ENCODE measurements around the gene DDX25. TPM values are rescaled to one million over a fixed set of nuclear protein-coding genes. Genes with fewer than 3 reads are reported as not detected.
A peak's percentile ranks its signal among the peaks of the same experiment; 100 is the strongest.

The DDX25 gene
- total and polyA plus RNA-seq, 4 experiments from 2014 or later: not detected

GRCh38 chr11:125921042-125921441 lies 16.7 kb downstream of the DDX25 start:
- Histone ChIP-seq H3K36me3 (ENCODE audit: insufficient read depth, low read length) (no peaks in the 10 kb centered on the region), H3K27ac (ENCODE audit: low read depth, low read length) (no peak overlapping the region), H3K9me3 (ENCODE audit: control insufficient read depth in 1 of 2, low read length in 2 of 2) (no peaks in the 10 kb centered on the region), H3K4me1 (ENCODE audit: insufficient read depth, low read length) (no peaks in the 10 kb centered on the region), H3K4me3 (ENCODE audit: low read length in 2 of 2) (no peak overlapping the region), H3K27me3 (ENCODE audit: insufficient read depth, low read length) (no peaks in the 10 kb centered on the region)
- Mint-ChIP-seq H3K27ac (no peak overlapping the region), H3K36me3 (no peaks in the 10 kb centered on the region), H3K9me3 (no peaks in the 10 kb centered on the region), H3K4me3 (no peak overlapping the region), H3K27me3 (peaks cover 14 to 30% of the 10 kb centered on the region in 2 donors), H3K4me1 (peaks cover 0 to 3% (median 1%) of the 10 kb centered on the region in 4 donors)
- POLR2A ChIA-PET (ENCODE audit: partially characterized antibody): no interaction called here
- DNase-seq: no peak
- CTCF ChIA-PET (ENCODE audit: partially characterized antibody): interaction anchor here (0.8 to 5.6 kb wide), 5 partner anchors 17 to 283 kb away, joined by 3 to 81 read pairs (median 3); partner anchors contain the start of gene HYLS1
- intact Hi-C loops (cut with micrococcal nuclease): no loop called here

- Mint-ChIP-seq H3K27ac (no peak overlapping the region), H3K36me3 (no peaks in the 10 kb centered on the region), H3K9me3 (no peaks in the 10 kb centered on the region), H3K4me3 (no peak overlapping the region), H3K4me1 (peaks cover 0 to 3% (median 1%) of the 10 kb centered on the region in 4 donors), H3K27me3 (peaks cover 15 to 25% of the 10 kb centered on the region in 2 donors)
- intact Hi-C loops (cut with micrococcal nuclease): no loop called here
- Histone ChIP-seq H3K4me3 (ENCODE audit: low read length in 2 of 2) (no peak overlapping the region), H3K27ac (ENCODE audit: low read depth, low read length) (no peak overlapping the region), H3K4me1 (ENCODE audit: insufficient read depth, low read length) (no peaks in the 10 kb centered on the region), H3K36me3 (ENCODE audit: insufficient read depth, low read length) (no peaks in the 10 kb centered on the region), H3K27me3 (ENCODE audit: insufficient read depth, low read length) (no peaks in the 10 kb centered on the region), H3K9me3 (ENCODE audit: control insufficient read depth in 1 of 2, low read length in 2 of 2) (no peaks in the 10 kb centered on the region)
- ChIA-PET CTCF (ENCODE audit: partially characterized antibody) (interaction anchor here (1.1 to 5.6 kb wide), 7 partner anchors 8 to 282 kb away, joined by 3 to 81 read pairs (median 4); no protein-coding TSS in a partner anchor), POLR2A (ENCODE audit: partially characterized antibody) (no interaction called here)
- DNase-seq: no peak
Measured at GRCh38 chr11:125922156-125922555, 17.8 kb downstream of the DDX25 start.

- H3K27ac ChIP-seq (ENCODE audit: low read depth, low read length): no peak overlapping the region
- Mint-ChIP-seq H3K36me3 (no peaks in the 10 kb centered on the region), H3K4me1 (peaks cover 0 to 3% (median 1%) of the 10 kb centered on the region in 4 donors), H3K9me3 (no peaks in the 10 kb centered on the region), H3K4me3 (no peak overlapping the region), H3K27me3 (peaks cover 15 to 22% of the 10 kb centered on the region in 2 donors), H3K27ac (no peak overlapping the region)
- H3K27me3 ChIP-seq (ENCODE audit: insufficient read depth, low read length): no peaks in the 10 kb centered on the region
- intact Hi-C loops (cut with micrococcal nuclease): no loop called here
- CTCF ChIA-PET (ENCODE audit: partially characterized antibody): interaction anchor here (0.6 to 5.6 kb wide), 16 partner anchors 8 to 558 kb away, joined by 3 to 81 read pairs (median 4); no protein-coding TSS in a partner anchor
- DNase-seq: peak; percentile 47 to 57 (median 52)
- no peak overlapping the region for H3K4me3 ChIP-seq (ENCODE audit: low read length in 2 of 2)
- no peaks in the 10 kb centered on the region for H3K9me3 ChIP-seq (ENCODE audit: control insufficient read depth in 1 of 2, low read length in 2 of 2)
- POLR2A ChIA-PET (ENCODE audit: partially characterized antibody): interaction anchor here (1.1 kb wide), 1 partner anchor 35 kb away, joined by 3 read pairs; the partner anchor contains the start of gene HYLS1
- no peaks in the 10 kb centered on the region for H3K4me1 ChIP-seq (ENCODE audit: insufficient read depth, low read length)
- no peaks in the 10 kb centered on the region for H3K36me3 ChIP-seq (ENCODE audit: insufficient read depth, low read length)
Measured at GRCh38 chr11:125923012-125923579, 18.8 kb downstream of the DDX25 start.

- no peak overlapping the region for H3K27ac Mint-ChIP-seq
- Histone ChIP-seq H3K4me3 (ENCODE audit: low read length in 2 of 2) (no peak overlapping the region), H3K36me3 (ENCODE audit: insufficient read depth, low read length) (no peaks in the 10 kb centered on the region), H3K27me3 (ENCODE audit: insufficient read depth, low read length) (no peaks in the 10 kb centered on the region), H3K9me3 (ENCODE audit: control insufficient read depth in 1 of 2, low read length in 2 of 2) (no peaks in the 10 kb centered on the region), H3K27ac (ENCODE audit: low read depth, low read length) (no peak overlapping the region), H3K4me1 (ENCODE audit: insufficient read depth, low read length) (no peaks in the 10 kb centered on the region)
- DNase-seq: no peak
- H3K9me3 Mint-ChIP-seq: no peaks in the 10 kb centered on the region
- peaks cover 0 to 3% (median 1%) of the 10 kb centered on the region in 4 donors for H3K4me1 Mint-ChIP-seq
- peaks cover 13 to 17% of the 10 kb centered on the region in 2 donors for H3K27me3 Mint-ChIP-seq
- no peaks in the 10 kb centered on the region for H3K36me3 Mint-ChIP-seq
- POLR2A ChIA-PET (ENCODE audit: partially characterized antibody): interaction anchor here (1.1 kb wide), 1 partner anchor 36 kb away, joined by 3 read pairs; the partner anchor contains the start of gene HYLS1
- no peak overlapping the region for H3K4me3 Mint-ChIP-seq
- CTCF ChIA-PET (ENCODE audit: partially characterized antibody): interaction anchor here (0.9 to 5.6 kb wide), 12 partner anchors 8 to 557 kb away, joined by 3 to 81 read pairs (median 4); no protein-coding TSS in a partner anchor
- intact Hi-C loops (cut with micrococcal nuclease): no loop called here
Measured at GRCh38 chr11:125923633-125924032, 19.3 kb downstream of the DDX25 start.

GRCh38 chr11:125924384-125925007 lies 20.2 kb downstream of the DDX25 start:
- intact Hi-C loops (cut with micrococcal nuclease): no loop called here
- CTCF ChIA-PET (ENCODE audit: partially characterized antibody): interaction anchor here (1.0 to 5.6 kb wide), 5 partner anchors 12 to 556 kb away, joined by 3 to 81 read pairs (median 6); no protein-coding TSS in a partner anchor

GRCh38 chr11:125925247-125925740 lies 21.0 kb downstream of the DDX25 start:
- ChIA-PET CTCF (ENCODE audit: partially characterized antibody) (interaction anchor here (1.0 to 5.6 kb wide), 4 partner anchors 17 to 555 kb away, joined by 4 to 81 read pairs (median 5); partner anchors contain the start of gene PUS3), POLR2A (ENCODE audit: partially characterized antibody) (no interaction called here)
- Mint-ChIP-seq H3K9me3 (no peaks in the 10 kb centered on the region), H3K36me3 (no peaks in the 10 kb centered on the region), H3K27ac (no peak overlapping the region), H3K4me3 (no peak overlapping the region), H3K4me1 (peaks cover 0 to 3% (median 1%) of the 10 kb centered on the region in 4 donors), H3K27me3 (peaks cover 9 to 22% of the 10 kb centered on the region in 2 donors)
- Histone ChIP-seq H3K36me3 (ENCODE audit: insufficient read depth, low read length) (no peaks in the 10 kb centered on the region), H3K27ac (ENCODE audit: low read depth, low read length) (no peak overlapping the region), H3K4me1 (ENCODE audit: insufficient read depth, low read length) (no peaks in the 10 kb centered on the region), H3K27me3 (ENCODE audit: insufficient read depth, low read length) (no peaks in the 10 kb centered on the region), H3K4me3 (ENCODE audit: low read length in 2 of 2) (no peak overlapping the region), H3K9me3 (ENCODE audit: control insufficient read depth in 1 of 2, low read length in 2 of 2) (no peaks in the 10 kb centered on the region)
- intact Hi-C loops (cut with micrococcal nuclease): no loop called here
- no peak for DNase-seq

More at GRCh38 chr11:125924384-125925007, 20.2 kb downstream of the DDX25 start:
- no peaks in the 10 kb centered on the region for H3K27me3 ChIP-seq (ENCODE audit: insufficient read depth, low read length)
- peaks cover 10 to 17% of the 10 kb centered on the region in 2 donors for H3K27me3 Mint-ChIP-seq
- H3K4me1 ChIP-seq (ENCODE audit: insufficient read depth, low read length): no peaks in the 10 kb centered on the region
- H3K36me3 ChIP-seq (ENCODE audit: insufficient read depth, low read length): no peaks in the 10 kb centered on the region
- no peaks in the 10 kb centered on the region for H3K9me3 Mint-ChIP-seq
- POLR2A ChIA-PET (ENCODE audit: partially characterized antibody): no interaction called here
- no peak overlapping the region for H3K27ac ChIP-seq (ENCODE audit: low read depth, low read length)
- no peak overlapping the region for H3K4me3 ChIP-seq (ENCODE audit: low read length in 2 of 2)
- H3K4me1 Mint-ChIP-seq: peaks cover 0 to 3% (median 1%) of the 10 kb centered on the region in 4 donors
- DNase-seq: no peak
- no peak overlapping the region for H3K4me3 Mint-ChIP-seq
- H3K36me3 Mint-ChIP-seq: no peaks in the 10 kb centered on the region
- no peak overlapping the region for H3K27ac Mint-ChIP-seq
- H3K9me3 ChIP-seq (ENCODE audit: control insufficient read depth in 1 of 2, low read length in 2 of 2): no peaks in the 10 kb centered on the region

GRCh38 chr11:125925804-125926203 lies 21.5 kb downstream of the DDX25 start:
- no peak overlapping the region for H3K4me3 ChIP-seq (ENCODE audit: low read length in 2 of 2)
- DNase-seq: no peak
- no peaks in the 10 kb centered on the region for H3K27me3 ChIP-seq (ENCODE audit: insufficient read depth, low read length)
- ChIA-PET POLR2A (ENCODE audit: partially characterized antibody) (no interaction called here), CTCF (ENCODE audit: partially characterized antibody) (interaction anchor here (1.0 to 5.6 kb wide), 4 partner anchors 17 to 555 kb away, joined by 4 to 81 read pairs (median 5); partner anchors contain the start of gene PUS3)
- H3K4me3 Mint-ChIP-seq: no peak overlapping the region
- intact Hi-C loops (cut with micrococcal nuclease): no loop called here
- no peaks in the 10 kb centered on the region for H3K4me1 ChIP-seq (ENCODE audit: insufficient read depth, low read length)
- H3K36me3 ChIP-seq (ENCODE audit: insufficient read depth, low read length): no peaks in the 10 kb centered on the region
- H3K4me1 Mint-ChIP-seq: peaks cover 0 to 3% (median 1%) of the 10 kb centered on the region in 4 donors
- no peaks in the 10 kb centered on the region for H3K9me3 Mint-ChIP-seq
- H3K36me3 Mint-ChIP-seq: no peaks in the 10 kb centered on the region
- H3K9me3 ChIP-seq (ENCODE audit: control insufficient read depth in 1 of 2, low read length in 2 of 2): no peaks in the 10 kb centered on the region
- H3K27ac Mint-ChIP-seq: no peak overlapping the region
- H3K27me3 Mint-ChIP-seq: peaks cover 6 to 19% of the 10 kb centered on the region in 2 donors
- no peak overlapping the region for H3K27ac ChIP-seq (ENCODE audit: low read depth, low read length)

Measured in CD4-positive, alpha-beta memory T cell (primary cell).